IPS-NIHi7 (cell line): ENCODE results near the gene CYB5D1.
A peak's percentile ranks its signal among the peaks of the same experiment; 100 is the strongest.

Experiments
- DNase-seq: peaks from one replicate; pipeline ENCODE4 v3.0.0; 2012; ENCODE audit warnings: mixed read lengths; ENCODE audit errors: extremely low spot score

The CYB5D1 gene

DNA sequence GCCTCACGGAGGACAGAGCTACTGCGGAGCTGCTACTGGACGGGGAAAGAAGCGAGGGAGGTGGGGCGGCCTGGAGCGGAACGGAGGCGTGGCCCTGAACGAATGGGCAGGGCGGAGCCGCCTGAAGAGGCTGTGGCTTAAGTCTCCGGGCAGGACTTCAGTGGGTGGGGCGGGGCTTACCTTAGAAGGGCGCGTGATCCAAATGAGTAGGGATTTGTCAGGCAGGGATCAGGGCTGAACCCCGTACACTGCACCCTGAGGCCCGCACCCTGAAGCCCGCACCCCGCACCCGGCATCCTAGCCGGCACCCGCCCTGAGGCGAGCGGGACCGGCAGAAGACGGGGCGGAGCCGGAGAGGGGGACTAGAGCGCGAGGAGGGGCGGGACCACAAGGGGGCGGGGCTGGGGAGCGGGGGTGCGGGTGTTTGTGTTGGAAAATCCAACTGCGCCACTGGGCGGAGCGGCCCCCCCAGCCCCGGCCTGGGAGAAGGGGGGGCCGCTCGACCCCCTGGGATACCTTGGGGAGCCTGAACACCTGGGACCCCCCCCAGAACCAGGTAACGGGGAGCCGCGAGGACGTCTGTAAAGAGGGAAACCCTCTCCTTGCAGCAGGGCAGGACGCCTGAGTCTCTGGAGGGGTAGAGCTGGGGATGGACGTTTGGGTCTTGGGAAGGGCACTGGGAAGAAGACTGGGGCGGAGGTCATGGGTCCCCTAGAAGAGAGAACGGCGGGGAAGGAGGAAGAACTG is 23.8 kb upstream of the CYB5D1 start, which contains the start of gene KDM6B:
Gene KDM6B, plus strand, starts transcription at position 423 of the 747 bp plus-strand sequence. CDS start 11,338 bp downstream, outside the sequence.
- DNase-seq = peak; percentile 92

DNA sequence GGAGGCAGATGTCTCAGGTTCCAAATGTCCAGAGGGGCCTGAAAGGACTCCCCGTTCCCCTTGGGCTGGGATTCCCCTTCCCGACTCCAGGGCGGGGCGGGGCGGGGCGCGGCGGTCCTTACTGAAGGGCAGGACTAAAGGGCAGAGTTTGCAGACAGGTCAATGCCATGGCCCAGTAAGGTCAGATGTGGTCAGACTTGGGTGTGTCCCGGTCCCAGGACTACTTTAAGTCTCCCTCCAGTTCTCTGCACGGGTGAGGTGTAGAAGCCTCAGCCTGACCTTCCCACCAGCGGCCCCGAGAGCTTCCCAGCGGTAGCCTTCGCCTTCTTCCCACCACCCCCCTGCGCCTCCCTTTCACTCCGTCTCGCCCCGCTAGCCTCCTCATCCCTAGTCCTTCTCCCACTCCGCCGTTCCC is 23.3 kb upstream of the CYB5D1 start:
- no peak for DNase-seq

GRCh38 chr17:7834957-7835813 is 22.6 kb upstream of the CYB5D1 start:
- DNase-seq = peak; percentile 88

- no peak for DNase-seq
Measured at GRCh38 chr17:7835814-7836595, 21.8 kb upstream of the CYB5D1 start.

GRCh38 chr17:7836596-7837407 is 21.0 kb upstream of the CYB5D1 start:
- DNase-seq = peak; percentile 76

DNA sequence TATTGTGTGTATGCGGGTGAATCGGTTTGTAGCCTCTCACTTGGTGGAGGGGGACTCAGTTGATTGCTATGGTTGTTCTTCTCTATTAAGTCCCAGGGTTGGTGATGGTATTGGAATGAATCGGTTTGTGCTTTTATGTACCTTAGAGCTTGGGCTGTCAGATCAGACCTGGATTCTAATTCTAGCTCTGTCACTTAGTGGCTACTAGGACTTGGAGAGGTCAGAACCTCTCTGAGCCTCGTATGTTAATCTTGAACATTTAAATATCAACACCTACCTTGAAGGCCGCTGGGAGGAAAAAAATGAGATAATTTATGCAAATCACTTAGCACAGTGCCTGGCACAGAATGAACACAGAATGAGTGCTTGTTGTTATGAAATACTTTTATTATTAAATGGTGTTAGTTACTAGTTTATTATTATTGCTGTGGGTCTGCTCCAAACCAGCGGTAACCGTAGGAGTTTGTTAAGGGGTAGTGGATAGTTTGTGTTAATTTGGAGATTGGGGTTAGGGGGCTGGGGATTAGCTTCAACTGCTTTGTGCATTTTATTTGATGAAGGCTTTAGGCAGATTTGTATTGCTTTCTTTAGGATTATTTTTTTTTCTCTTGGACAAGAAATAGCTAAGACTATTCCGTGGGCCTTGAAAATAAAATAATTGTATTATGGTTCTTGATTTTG is 20.3 kb upstream of the CYB5D1 start:
- no peak for DNase-seq

GRCh38 chr17:7838090-7839075 is 19.4 kb upstream of the CYB5D1 start:
- DNase-seq = no peak

GRCh38 chr17:7839190-7839875 is 18.5 kb upstream of the CYB5D1 start:
- DNase-seq = no peak

DNA sequence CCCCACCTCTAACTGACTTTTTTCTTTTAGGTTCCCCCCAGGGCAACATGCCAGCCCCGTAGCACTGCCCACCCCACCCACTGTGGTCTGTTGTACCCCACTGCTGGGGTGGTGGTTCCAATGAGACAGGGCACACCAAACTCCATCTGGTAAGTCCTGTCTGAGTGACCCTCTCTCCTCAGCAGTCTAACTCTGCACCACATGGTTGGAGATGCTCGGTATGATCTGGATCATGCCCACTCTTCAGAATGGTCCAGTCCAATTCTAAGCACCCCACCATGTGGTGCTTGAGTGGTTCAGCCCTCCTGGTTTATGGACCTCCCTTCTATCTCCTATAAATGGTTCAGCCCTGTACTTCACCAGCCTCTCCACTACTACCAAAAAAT is 17.9 kb upstream of the CYB5D1 start:
- no peak for DNase-seq

DNA sequence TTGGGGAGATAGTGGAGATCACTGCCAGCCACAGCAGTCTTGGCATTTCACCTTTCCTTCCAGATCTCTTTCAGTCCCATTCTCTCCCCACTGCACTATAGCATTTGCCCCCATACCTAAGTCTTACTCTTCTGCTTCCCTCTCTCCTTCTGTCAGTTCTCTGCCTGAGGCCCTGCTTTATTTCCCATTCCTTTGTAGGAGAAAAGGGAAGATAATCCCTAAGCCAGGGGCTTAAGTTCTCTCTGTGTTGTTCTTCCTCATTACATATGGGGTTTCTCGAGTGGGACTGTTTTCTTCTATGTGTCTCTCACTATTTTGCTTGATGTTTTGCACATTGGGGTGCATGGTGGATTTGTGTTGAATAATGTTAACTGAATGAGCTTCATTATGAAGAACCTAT is 17.4 kb upstream of the CYB5D1 start:
- DNase-seq = no peak

DNA sequence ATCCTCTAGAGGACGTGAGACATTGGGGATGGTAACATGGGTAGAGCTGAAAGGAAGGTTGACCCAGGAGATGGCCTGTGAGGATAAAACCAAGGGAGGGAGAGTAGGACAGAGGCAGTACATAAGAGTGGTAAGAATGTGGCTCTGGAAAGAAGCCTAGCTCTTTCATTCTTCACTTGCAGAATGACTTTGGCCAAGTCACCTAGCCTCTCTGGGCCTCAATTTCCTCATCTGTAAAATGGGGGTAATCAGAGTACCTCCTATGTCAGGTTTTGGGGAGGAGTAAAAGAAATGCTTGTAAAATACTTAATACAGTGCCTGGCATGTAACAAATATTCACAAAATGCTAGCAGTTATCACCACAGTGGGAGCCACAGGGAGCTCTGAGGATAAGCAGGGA is 16.9 kb upstream of the CYB5D1 start:
- DNase-seq = no peak

DNA sequence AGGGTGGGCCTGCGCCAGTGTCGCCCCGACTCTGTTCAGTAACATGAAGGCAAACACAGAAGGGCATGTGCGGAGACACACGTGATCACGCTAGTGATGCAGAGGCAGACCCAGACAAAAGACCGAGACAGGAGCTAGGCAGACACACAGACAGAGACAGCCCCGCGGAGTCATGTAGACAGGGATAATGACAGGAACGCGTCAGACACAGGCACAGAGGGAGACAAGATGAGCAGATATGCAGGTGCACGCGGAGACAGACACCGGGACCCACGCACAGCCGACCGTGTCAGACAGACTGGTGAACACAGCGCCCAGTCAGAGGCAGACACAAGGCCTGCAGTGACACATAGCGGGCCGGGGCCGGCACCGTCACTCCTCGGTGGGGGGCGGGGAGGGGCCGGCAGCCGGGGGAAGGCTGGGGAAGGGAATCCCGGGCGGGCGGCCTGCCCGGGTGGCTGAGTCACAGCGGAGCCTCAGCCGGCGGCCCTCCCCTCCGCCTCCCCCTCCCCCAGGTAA is 16.3 kb upstream of the CYB5D1 start:
- no peak for DNase-seq

GRCh38 chr17:7841915-7842379 is 15.9 kb upstream of the CYB5D1 start:
- peak; percentile 70 for DNase-seq

DNA sequence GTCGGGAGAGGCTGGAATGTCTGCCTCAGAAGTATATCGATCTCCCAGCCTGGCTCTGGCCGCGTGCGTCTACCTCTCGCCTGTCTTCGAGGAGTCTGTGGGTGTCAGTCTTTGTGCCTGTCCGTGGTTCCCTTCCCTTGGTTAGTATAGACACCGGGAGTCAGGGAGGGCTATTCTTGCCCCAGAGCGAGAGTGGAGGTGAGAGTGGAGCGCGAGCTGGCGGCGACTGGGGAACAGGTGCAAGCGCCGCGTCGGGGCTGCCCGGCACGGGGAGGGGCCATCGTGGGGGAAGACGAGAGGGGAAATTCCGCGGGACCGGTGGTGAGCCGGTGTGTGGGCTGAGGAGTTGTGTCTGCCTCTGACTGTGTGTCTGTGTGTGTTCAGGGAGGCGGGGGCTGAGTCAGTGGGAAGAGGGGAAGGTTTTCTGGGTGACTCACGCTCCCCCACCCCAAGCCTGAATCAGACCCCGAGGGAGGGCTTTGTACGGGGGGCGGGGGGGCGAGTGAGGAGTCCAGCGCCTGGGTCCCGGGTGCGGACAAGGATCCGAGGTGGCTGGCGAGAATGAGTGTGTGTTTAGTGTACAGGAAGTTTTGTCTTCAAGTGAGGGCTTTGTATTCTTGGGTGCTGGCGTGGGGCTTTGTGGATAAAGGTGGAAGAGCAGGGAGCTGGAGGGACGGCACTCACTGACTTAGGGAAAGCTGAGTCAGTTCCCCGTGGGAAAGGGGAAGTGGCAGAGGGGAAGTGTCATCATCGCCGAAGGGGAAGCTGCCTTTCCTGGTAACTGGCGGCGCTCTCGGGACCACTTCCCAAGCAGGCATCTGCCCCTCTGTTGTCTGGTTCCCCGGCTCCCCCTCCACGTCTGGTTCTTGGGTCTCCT is 15.2 kb upstream of the CYB5D1 start:
- DNase-seq = no peak

DNA sequence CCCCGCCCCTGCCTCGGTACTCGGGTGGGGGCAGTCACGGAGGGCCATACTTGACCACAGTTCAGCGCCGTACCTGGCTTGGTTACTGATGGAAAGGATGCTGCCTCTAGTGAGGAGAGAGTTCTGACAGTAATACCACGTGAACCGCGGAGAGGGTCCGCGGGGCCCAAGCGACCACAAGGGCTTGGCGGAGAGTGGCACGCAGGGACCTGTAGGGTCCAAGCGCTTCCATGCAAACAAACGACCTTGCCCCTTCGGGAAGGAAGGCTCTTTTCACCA is 14.6 kb upstream of the CYB5D1 start:
- DNase-seq = no peak

DNA sequence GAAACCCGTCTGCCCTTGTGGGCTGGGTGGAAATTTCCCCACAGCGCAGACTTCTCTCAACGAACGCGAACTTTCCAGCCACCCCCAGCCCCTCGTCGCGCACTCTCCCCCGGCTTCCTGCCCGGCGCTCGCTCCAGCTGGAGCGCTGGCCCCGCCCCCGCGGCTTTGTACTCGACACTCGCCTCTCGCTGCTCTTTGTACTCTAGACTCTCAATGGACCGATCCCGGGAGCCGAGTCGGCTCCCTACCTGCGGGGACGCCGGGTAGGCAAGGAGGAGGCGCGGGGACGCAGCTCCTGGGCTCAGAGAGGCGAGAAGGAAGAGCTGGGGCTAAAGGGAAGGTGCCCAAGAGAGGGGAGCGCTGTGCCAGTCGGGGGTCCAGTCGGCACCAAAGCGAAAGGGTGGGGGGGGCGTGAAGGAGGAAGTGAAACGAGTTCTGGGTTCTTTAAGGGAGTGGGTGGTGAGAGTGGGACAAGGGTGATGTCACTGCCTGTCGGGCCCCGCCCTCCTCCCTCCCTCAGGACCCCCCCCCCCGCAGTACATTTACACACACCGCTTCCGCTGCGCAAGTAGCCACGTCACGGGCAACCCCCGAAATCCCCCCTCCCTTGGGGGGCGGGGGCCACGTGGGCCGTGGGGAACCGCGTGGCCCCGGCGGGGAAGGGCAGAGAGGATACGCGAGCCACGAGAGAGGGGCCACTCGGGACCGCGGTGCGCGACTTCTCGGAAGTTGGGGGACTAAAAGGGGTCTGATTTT is 14.1 kb upstream of the CYB5D1 start:
- DNase-seq = peak; percentile 62
